WERI-Rb-1 (cell line): ENCODE data around the gene PVR.

Experiments
- DNase-seq: peaks from one replicate; pipeline ENCODE4 v3.0.0-alpha.2; 2020
- H3K27ac ChIP-seq: fragments of 250-450 bp; sonication (Bioruptor Pico); 2 replicates; pipeline ENCODE4 v1.5.1; 2020; ENCODE audit warnings: mild to moderate bottlenecking, moderate library complexity
- H3K27me3 ChIP-seq: fragments of 250-450 bp; sonication (Bioruptor Pico); 2 replicates; pipeline ENCODE4 v1.5.1; 2021; ENCODE audit warnings: mild to moderate bottlenecking, low read depth, moderate library complexity; ENCODE audit not compliant: insufficient read depth, severe bottlenecking
- H3K36me3 ChIP-seq: fragments of 250-450 bp; sonication (Bioruptor Pico); 2 replicates; pipeline ENCODE4 v1.5.1; 2020; ENCODE audit warnings: mild to moderate bottlenecking, moderate library complexity
- H3K4me3 ChIP-seq: 2 replicates; pipeline ENCODE4 v1.5.1; 2011; ENCODE audit warnings: low read depth, mild to moderate bottlenecking, control low read depth, low read length
- H3K9me3 ChIP-seq: fragments of 250-450 bp; sonication (Bioruptor Pico); 2 replicates; pipeline ENCODE4 v1.5.1; 2021; ENCODE audit warnings: mild to moderate bottlenecking, moderate library complexity; ENCODE audit not compliant: severe bottlenecking
- CTCF ChIP-seq: IDR thresholded peaks from 2 replicates; pipeline ENCODE4 v1.5.1; 2011; ENCODE audit warnings: low read depth, mild to moderate bottlenecking, control low read depth, inconsistent platforms, low read length

PVR gene

GRCh38 chr19:44675521-44675920 is 31.8 kb downstream of the PVR start:
- DNase-seq = no peak
- Histone ChIP-seq H3K27me3 (no peaks in the 10 kb centered on the region), H3K27ac (no peak overlapping the region), H3K4me3 (no peak overlapping the region), H3K9me3 (no peaks in the 10 kb centered on the region), H3K36me3 (peaks cover 11% of the 10 kb centered on the region)
- TF ChIP-seq CTCF = no peak

- Histone ChIP-seq H3K27ac (no peak overlapping the region), H3K36me3 (peaks cover 15% of the 10 kb centered on the region), H3K4me3 (no peak overlapping the region), H3K9me3 (no peaks in the 10 kb centered on the region), H3K27me3 (no peaks in the 10 kb centered on the region)
- no peak for TF ChIP-seq CTCF
- DNase-seq = no peak
Measured at GRCh38 chr19:44677019-44677811, 33.5 kb downstream of the PVR start.

GRCh38 chr19:44680536-44680935 is 36.8 kb downstream of the PVR start:
- Histone ChIP-seq H3K36me3 (peaks cover 14% of the 10 kb centered on the region), H3K9me3 (no peaks in the 10 kb centered on the region), H3K4me3 (no peak overlapping the region), H3K27ac (no peak overlapping the region), H3K27me3 (no peaks in the 10 kb centered on the region)
- DNase-seq = no peak
- no peak for TF ChIP-seq CTCF

- DNase-seq = no peak
- Histone ChIP-seq H3K27me3 (no peaks in the 10 kb centered on the region), H3K27ac (no peak overlapping the region), H3K9me3 (no peaks in the 10 kb centered on the region), H3K4me3 (no peak overlapping the region), H3K36me3 (peaks cover 8% of the 10 kb centered on the region)
- no peak for TF ChIP-seq CTCF
Measured at GRCh38 chr19:44681992-44682790, 38.5 kb downstream of the PVR start.

- no peak for TF ChIP-seq CTCF
- Histone ChIP-seq H3K9me3 (no peaks in the 10 kb centered on the region), H3K4me3 (no peak overlapping the region), H3K36me3 (peaks cover 8% of the 10 kb centered on the region), H3K27me3 (no peaks in the 10 kb centered on the region), H3K27ac (no peak overlapping the region)
- no peak for DNase-seq
Measured at GRCh38 chr19:44682807-44683206, 39.1 kb downstream of the PVR start.
